Measurements from ENCODE around the gene PALB2. TPM values are rescaled to one million over a fixed set of nuclear protein-coding genes. Genes with fewer than 3 reads are reported as not detected.

The PALB2 gene
- polyA plus RNA-seq, 4 donors, result 10.3 to 19.6 (median 14.0) TPM

GRCh38 chr16:23666571-23667354 lies 25.7 kb upstream of the PALB2 start:
- no peak for FAIRE-seq
- no peak for DNase-seq
- Histone ChIP-seq H3K27ac (ENCODE audit: low read depth in 1 of 3, low read length in 2 of 3) (no peak overlapping the region), H3K36me3 (ENCODE audit: control insufficient read depth in 3 of 3, insufficient read depth in 2 of 3, low read depth in 1 of 3, low read length in 3 of 3) (peaks cover 21 to 32% (median 31%) of the 10 kb centered on the region in 3 donors), H3K4me1 (ENCODE audit: control insufficient read depth in 3 of 3, insufficient read depth in 2 of 3, low read depth in 1 of 3, low read length in 2 of 3) (peaks cover 0 to 6% (median 0%) of the 10 kb centered on the region in 3 donors), H3K27me3 (ENCODE audit: control insufficient read depth in 3 of 3, insufficient read depth in 3 of 3, low read length in 3 of 3) (no peaks in the 10 kb centered on the region), H3K4me3 (ENCODE audit: low read depth in 1 of 3, low read length in 3 of 3) (no peak overlapping the region), H3K9me3 (ENCODE audit: control insufficient read depth in 2 of 2, insufficient read depth in 1 of 2, low read depth in 1 of 2, low read length in 1 of 2) (no peaks in the 10 kb centered on the region)
- 91 to 94% (median 94%) methylated on average over 7 of the region's 7 CpGs for WGBS, 3 donors

GRCh38 chr16:23663918-23664317 lies 22.8 kb upstream of the PALB2 start:
- Histone ChIP-seq H3K27ac (ENCODE audit: low read depth in 1 of 3, low read length in 2 of 3) (no peak overlapping the region), H3K27me3 (ENCODE audit: control insufficient read depth in 3 of 3, insufficient read depth in 3 of 3, low read length in 3 of 3) (no peaks in the 10 kb centered on the region), H3K36me3 (ENCODE audit: control insufficient read depth in 3 of 3, insufficient read depth in 2 of 3, low read depth in 1 of 3, low read length in 3 of 3) (peaks cover 27 to 30% (median 29%) of the 10 kb centered on the region in 3 donors), H3K4me3 (ENCODE audit: low read depth in 1 of 3, low read length in 3 of 3) (no peak overlapping the region), H3K4me1 (ENCODE audit: control insufficient read depth in 3 of 3, insufficient read depth in 2 of 3, low read depth in 1 of 3, low read length in 2 of 3) (no peaks in the 10 kb centered on the region), H3K9me3 (ENCODE audit: control insufficient read depth in 2 of 2, insufficient read depth in 1 of 2, low read depth in 1 of 2, low read length in 1 of 2) (no peaks in the 10 kb centered on the region)
- WGBS, 3 donors, result 85 to 96% (median 85%) methylated on average over 2 of the region's 2 CpGs
- no peak for DNase-seq
- no peak for FAIRE-seq

GRCh38 chr16:23651943-23652468 lies 10.9 kb upstream of the PALB2 start:
- FAIRE-seq (no peak), DNase-seq (no peak)
- Histone ChIP-seq H3K4me1 (ENCODE audit: control insufficient read depth in 3 of 3, insufficient read depth in 2 of 3, low read depth in 1 of 3, low read length in 2 of 3) (no peaks in the 10 kb centered on the region), H3K27me3 (ENCODE audit: control insufficient read depth in 3 of 3, insufficient read depth in 3 of 3, low read length in 3 of 3) (no peaks in the 10 kb centered on the region), H3K4me3 (ENCODE audit: low read depth in 1 of 3, low read length in 3 of 3) (no peak overlapping the region), H3K27ac (ENCODE audit: low read depth in 1 of 3, low read length in 2 of 3) (no peak overlapping the region), H3K36me3 (ENCODE audit: control insufficient read depth in 3 of 3, insufficient read depth in 2 of 3, low read depth in 1 of 3, low read length in 3 of 3) (peaks cover 0 to 20% (median 10%) of the 10 kb centered on the region in 3 donors), H3K9me3 (ENCODE audit: control insufficient read depth in 2 of 2, insufficient read depth in 1 of 2, low read depth in 1 of 2, low read length in 1 of 2) (no peaks in the 10 kb centered on the region)
- WGBS, 3 donors, result 79 to 92% (median 86%) methylated on average over 4 of the region's 4 CpGs

GRCh38 chr16:23650674-23651416 lies 9.7 kb upstream of the PALB2 start:
- Histone ChIP-seq H3K9me3 (ENCODE audit: control insufficient read depth in 2 of 2, insufficient read depth in 1 of 2, low read depth in 1 of 2, low read length in 1 of 2) (no peaks in the 10 kb centered on the region), H3K27me3 (ENCODE audit: control insufficient read depth in 3 of 3, insufficient read depth in 3 of 3, low read length in 3 of 3) (no peaks in the 10 kb centered on the region), H3K4me1 (ENCODE audit: control insufficient read depth in 3 of 3, insufficient read depth in 2 of 3, low read depth in 1 of 3, low read length in 2 of 3) (no peaks in the 10 kb centered on the region), H3K27ac (ENCODE audit: low read depth in 1 of 3, low read length in 2 of 3) (no peak overlapping the region), H3K4me3 (ENCODE audit: low read depth in 1 of 3, low read length in 3 of 3) (no peak overlapping the region), H3K36me3 (ENCODE audit: control insufficient read depth in 3 of 3, insufficient read depth in 2 of 3, low read depth in 1 of 3, low read length in 3 of 3) (peaks cover 0 to 20% (median 11%) of the 10 kb centered on the region in 3 donors)
- no peak for FAIRE-seq
- WGBS, 3 donors, result 84 to 88% (median 87%) methylated on average over 4 of the region's 4 CpGs
- no peak for DNase-seq

GRCh38 chr16:23642246-23642774 lies 1.2 kb upstream of the PALB2 start:
- FAIRE-seq, result no peak
- 64 to 75% (median 75%) methylated on average over 14 of the region's 14 CpGs for WGBS, 3 donors

GRCh38 chr16:23640615-23640930 lies 537 bp downstream of the PALB2 start:
- Histone ChIP-seq H3K27ac (ENCODE audit: low read depth in 1 of 3, low read length in 2 of 3) (peak overlapping the region; percentile 71 to 96 (median 83)), H3K36me3 (ENCODE audit: control insufficient read depth in 3 of 3, insufficient read depth in 2 of 3, low read depth in 1 of 3, low read length in 3 of 3) (peaks cover 0 to 24% (median 8%) of the 10 kb centered on the region in 3 donors), H3K27me3 (ENCODE audit: control insufficient read depth in 3 of 3, insufficient read depth in 3 of 3, low read length in 3 of 3) (no peaks in the 10 kb centered on the region), H3K9me3 (ENCODE audit: control insufficient read depth in 2 of 2, insufficient read depth in 1 of 2, low read depth in 1 of 2, low read length in 1 of 2) (no peaks in the 10 kb centered on the region), H3K4me1 (ENCODE audit: control insufficient read depth in 3 of 3, insufficient read depth in 2 of 3, low read depth in 1 of 3, low read length in 2 of 3) (peaks cover 0 to 4% (median 3%) of the 10 kb centered on the region in 3 donors), H3K4me3 (ENCODE audit: low read depth in 1 of 3, low read length in 3 of 3) (peak overlapping the region; percentile 96 to 99 (median 99))
- DNase-seq (no peak), FAIRE-seq (no peak)
- WGBS, 3 donors, result 1 to 2% (median 1%) methylated on average over 8 of the region's 8 CpGs

More at GRCh38 chr16:23642246-23642774, 1.2 kb upstream of the PALB2 start:
- H3K27ac ChIP-seq (ENCODE audit: low read depth in 1 of 3, low read length in 2 of 3), result no peak overlapping the region
- peak in 1 of 2 donors; percentile 2 for DNase-seq
- H3K36me3 ChIP-seq (ENCODE audit: control insufficient read depth in 3 of 3, insufficient read depth in 2 of 3, low read depth in 1 of 3, low read length in 3 of 3), result peaks cover 0 to 23% (median 5%) of the 10 kb centered on the region in 3 donors
- no peaks in the 10 kb centered on the region for H3K9me3 ChIP-seq (ENCODE audit: control insufficient read depth in 2 of 2, insufficient read depth in 1 of 2, low read depth in 1 of 2, low read length in 1 of 2)
- H3K4me1 ChIP-seq (ENCODE audit: control insufficient read depth in 3 of 3, insufficient read depth in 2 of 3, low read depth in 1 of 3, low read length in 2 of 3), result peaks cover 0 to 4% (median 3%) of the 10 kb centered on the region in 3 donors
- H3K27me3 ChIP-seq (ENCODE audit: control insufficient read depth in 3 of 3, insufficient read depth in 3 of 3, low read length in 3 of 3), result no peaks in the 10 kb centered on the region
- H3K4me3 ChIP-seq (ENCODE audit: low read depth in 1 of 3, low read length in 3 of 3), result peak overlapping the region in 2 of 3 donors; percentile 96 to 99

- FAIRE-seq, result no peak
- Histone ChIP-seq H3K27me3 (ENCODE audit: control insufficient read depth in 3 of 3, insufficient read depth in 3 of 3, low read length in 3 of 3) (no peaks in the 10 kb centered on the region), H3K27ac (ENCODE audit: low read depth in 1 of 3, low read length in 2 of 3) (no peak overlapping the region), H3K4me3 (ENCODE audit: low read depth in 1 of 3, low read length in 3 of 3) (no peak overlapping the region), H3K36me3 (ENCODE audit: control insufficient read depth in 3 of 3, insufficient read depth in 2 of 3, low read depth in 1 of 3, low read length in 3 of 3) (peaks cover 0 to 13% (median 12%) of the 10 kb centered on the region in 3 donors), H3K9me3 (ENCODE audit: control insufficient read depth in 2 of 2, insufficient read depth in 1 of 2, low read depth in 1 of 2, low read length in 1 of 2) (no peaks in the 10 kb centered on the region), H3K4me1 (ENCODE audit: control insufficient read depth in 3 of 3, insufficient read depth in 2 of 3, low read depth in 1 of 3, low read length in 2 of 3) (no peaks in the 10 kb centered on the region)
- DNase-seq, result no peak
Observed at GRCh38 chr16:23635958-23636357, 5.2 kb downstream of the PALB2 start.

GRCh38 chr16:23634461-23635036 lies 6.6 kb downstream of the PALB2 start:
- H3K4me1 ChIP-seq (ENCODE audit: control insufficient read depth in 3 of 3, insufficient read depth in 2 of 3, low read depth in 1 of 3, low read length in 2 of 3), result no peaks in the 10 kb centered on the region
- no peak overlapping the region for H3K4me3 ChIP-seq (ENCODE audit: low read depth in 1 of 3, low read length in 3 of 3)
- no peak overlapping the region for H3K27ac ChIP-seq (ENCODE audit: low read depth in 1 of 3, low read length in 2 of 3)
- no peaks in the 10 kb centered on the region for H3K27me3 ChIP-seq (ENCODE audit: control insufficient read depth in 3 of 3, insufficient read depth in 3 of 3, low read length in 3 of 3)
- DNase-seq (no peak), FAIRE-seq (no peak)
- H3K36me3 ChIP-seq (ENCODE audit: control insufficient read depth in 3 of 3, insufficient read depth in 2 of 3, low read depth in 1 of 3, low read length in 3 of 3), result peaks cover 6 to 17% (median 13%) of the 10 kb centered on the region in 3 donors
- WGBS, 3 donors, result 93 to 96% (median 94%) methylated on average over 4 of the region's 4 CpGs
- no peaks in the 10 kb centered on the region for H3K9me3 ChIP-seq (ENCODE audit: control insufficient read depth in 2 of 2, insufficient read depth in 1 of 2, low read depth in 1 of 2, low read length in 1 of 2)

All from small intestine (tissue), 7 donors.